Dedifferentiated amniotic fluid mesenchymal stem cell (primary cell): Measurements from ENCODE around the gene TTLL10.
"Not testable (repeated sequence)": the region's sequence is repeated elsewhere in the genome, so short reads cannot be mapped to it uniquely, and the experiment has no call there.

ENCODE experiments used
- DNase-seq: peaks from one replicate; pipeline ENCODE4 v3.0.0-alpha.2; 2016; ENCODE audit errors: extremely low spot score

TTLL10 gene

DNA sequence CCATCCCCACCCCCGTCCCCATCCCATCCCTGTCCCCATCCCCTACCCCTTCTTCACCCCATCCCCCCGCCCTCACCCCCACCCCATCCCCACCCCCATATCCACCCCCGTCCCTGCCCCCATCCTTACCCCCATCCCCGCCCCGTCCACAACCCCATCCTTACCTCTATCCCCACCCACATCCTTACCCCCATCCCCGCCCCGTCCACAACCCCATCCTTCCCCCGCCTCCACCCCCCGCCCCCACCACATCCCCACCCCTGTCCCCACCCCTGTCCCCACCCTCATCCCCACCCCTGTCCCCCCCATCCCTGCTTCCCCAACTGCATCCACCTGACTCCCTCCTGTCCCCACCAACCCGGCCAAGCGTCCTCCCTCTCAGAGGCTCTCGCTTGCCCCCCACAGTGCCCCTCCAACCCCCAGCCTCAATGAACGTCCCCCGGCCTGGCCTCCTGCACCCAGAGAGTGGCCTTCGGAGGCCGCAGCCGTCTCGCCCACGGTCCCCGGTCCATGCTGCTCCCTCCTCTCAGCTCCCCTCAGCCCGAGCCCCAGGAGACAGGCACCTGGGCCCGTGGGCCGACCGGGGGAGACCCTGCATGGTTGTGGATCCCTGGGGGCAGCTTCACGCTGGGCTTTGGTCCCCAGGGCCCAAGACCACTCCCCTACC, 32.3 kb upstream of the TTLL10 start:
- no peak for DNase-seq

DNA sequence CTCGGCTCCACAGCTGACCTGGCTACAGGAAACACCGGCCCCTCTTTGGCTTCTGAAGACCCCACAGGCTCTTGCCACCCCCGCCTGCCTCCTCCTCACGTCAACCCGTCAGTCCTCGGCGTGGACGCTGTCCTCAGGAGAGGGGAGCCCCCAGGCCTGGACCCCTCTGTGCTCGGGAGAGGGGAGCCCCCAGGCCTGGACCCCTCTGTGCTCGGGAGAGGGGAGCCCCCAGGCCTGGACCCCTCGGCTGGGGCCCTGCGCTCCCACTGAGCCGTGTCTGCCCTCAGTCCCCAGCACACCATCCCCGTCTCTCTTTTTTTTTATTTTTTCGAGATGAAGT, 31.8 kb upstream of the TTLL10 start:
- no peak for DNase-seq

GRCh38 chr1:1142352-1142751, 31.3 kb upstream of the TTLL10 start:
- not testable (repeated sequence) for DNase-seq

- no peak for DNase-seq
Measured at GRCh38 chr1:1142844-1143243, 30.8 kb upstream of the TTLL10 start.

DNA sequence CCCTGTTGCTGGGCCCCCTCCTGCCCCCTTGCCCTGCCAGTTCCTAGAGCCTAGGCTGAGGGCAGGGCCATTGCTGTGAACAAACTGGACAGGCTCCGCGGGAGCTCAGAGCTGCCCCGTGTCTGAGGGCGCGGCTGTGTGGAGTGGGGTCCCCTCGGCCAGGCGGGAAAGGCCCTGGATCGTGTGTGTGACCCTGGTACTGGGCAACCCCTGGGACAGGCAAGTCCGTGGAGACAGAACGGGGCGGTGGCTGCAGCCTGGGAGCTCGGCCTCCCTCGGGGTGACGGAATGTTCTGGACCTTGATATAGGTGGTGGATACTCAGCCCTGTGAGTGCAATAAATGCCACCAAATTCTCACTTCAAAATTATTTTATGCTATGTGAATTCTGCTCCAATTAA, 30.0 kb upstream of the TTLL10 start:
- DNase-seq, result no peak

DNA sequence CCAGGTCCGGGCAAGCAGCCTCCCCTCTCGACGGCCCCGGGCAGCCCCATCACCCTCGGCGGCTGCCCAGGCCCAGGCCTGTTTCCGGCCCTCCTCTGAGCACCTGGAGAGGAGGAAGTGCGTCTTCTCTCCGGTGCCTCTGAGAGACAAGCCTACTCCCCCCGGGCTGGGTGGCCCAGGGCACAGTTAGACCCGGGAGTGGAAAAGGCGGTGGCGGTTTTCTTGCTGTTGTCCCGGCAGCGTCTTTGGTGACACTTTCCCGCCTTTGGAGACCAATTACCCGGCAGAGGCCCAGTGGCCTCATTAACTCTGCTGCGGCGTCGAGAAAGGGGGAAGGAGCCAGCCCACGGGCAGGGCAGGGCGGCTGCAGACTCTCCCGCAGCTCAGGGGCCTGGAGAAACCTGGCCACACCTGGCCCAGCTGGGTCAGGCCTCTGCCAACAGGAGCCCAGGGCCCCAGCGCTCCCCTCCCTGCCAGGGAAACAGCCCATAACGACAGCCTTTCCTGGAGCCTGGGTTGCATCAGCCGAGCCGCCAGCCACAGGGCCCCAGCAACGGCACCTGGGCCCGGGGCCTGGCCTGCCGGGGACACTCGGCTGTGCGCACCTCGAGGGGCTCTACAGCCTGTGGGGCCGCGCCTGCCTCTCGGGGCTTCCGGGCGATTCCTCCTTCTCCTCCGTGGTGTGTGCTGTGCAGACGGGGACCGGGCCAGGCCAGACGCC, 29.4 kb upstream of the TTLL10 start:
- no peak for DNase-seq

DNA sequence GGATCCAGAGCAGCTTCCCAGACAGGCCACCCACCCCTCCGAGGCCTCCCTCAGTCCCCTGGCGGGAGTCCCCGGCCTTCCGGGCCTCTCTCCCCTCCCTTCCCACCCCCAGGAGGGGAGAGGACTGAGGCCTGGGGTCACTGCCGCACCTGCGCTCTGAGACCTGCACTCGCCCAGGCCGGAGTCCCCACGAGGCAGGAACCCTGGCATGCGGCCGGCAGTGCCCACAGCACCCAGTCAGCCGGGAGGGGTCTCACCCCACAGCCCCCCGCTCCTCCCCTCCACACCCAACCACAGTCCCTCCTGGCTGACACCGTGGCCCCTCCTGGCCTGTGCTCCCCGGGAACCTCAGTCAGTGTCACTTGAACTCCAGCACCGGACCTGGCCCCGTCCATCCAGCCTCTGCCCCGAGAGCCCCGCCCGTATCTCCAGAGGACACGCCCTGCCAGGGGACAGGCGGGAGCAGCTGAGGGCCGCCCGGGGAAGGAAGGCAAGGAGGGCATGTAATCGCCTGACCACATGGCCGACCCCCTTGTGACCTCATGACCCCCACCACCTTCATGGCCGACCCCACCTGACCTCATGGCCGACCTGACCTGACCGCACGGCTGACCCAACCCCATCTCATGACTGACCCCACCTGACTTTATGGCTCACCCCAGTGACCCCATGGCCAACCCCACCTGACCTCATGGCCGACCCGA, 28.7 kb upstream of the TTLL10 start:
- no peak for DNase-seq

GRCh38 chr1:1145547-1145914, 28.1 kb upstream of the TTLL10 start:
- no peak for DNase-seq

GRCh38 chr1:1146026-1146425, 27.7 kb upstream of the TTLL10 start:
- DNase-seq, result no peak

DNA sequence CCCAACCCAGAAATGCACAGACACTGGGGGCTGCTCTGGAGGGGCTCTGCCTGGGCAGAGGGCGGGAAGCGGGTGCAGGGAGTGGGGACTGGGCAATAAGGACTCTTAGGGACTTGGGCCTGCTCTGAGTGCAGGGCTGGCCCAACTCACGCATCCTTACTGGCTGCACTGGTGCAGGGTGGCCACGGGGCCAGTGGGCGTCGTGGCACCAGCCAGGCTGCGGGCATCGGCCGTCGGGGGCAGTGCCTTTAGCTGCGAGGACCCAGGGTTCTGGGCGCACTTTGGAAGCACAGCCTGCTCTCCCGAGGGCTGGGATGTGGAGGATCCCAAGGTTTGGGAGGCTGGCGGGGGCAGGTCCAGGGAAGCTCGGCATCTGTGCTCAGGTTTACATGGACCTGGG, 27.1 kb upstream of the TTLL10 start:
- no peak for DNase-seq

GRCh38 chr1:1148061-1148460, 25.6 kb upstream of the TTLL10 start:
- no peak for DNase-seq

DNA sequence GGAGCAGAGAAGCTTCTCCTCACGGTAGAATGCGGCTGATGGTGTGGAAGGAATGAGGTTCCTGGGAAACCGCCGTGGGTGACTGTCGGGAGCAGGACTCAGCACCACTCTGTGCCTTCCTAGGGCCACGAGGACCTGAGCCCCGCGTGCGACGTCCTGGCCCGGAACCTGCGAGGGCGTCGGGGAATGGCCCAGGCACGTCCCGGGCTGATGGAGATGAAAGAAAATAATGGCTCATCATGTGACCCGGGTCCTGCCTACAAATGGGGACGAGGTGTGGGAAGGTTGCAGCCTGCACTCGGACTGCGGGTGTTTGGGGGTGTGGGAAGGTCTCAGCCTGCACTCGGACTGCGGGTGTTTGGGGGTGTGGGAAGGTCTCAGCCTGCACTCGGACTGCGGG, 25.1 kb upstream of the TTLL10 start:
- DNase-seq, result no peak

DNA sequence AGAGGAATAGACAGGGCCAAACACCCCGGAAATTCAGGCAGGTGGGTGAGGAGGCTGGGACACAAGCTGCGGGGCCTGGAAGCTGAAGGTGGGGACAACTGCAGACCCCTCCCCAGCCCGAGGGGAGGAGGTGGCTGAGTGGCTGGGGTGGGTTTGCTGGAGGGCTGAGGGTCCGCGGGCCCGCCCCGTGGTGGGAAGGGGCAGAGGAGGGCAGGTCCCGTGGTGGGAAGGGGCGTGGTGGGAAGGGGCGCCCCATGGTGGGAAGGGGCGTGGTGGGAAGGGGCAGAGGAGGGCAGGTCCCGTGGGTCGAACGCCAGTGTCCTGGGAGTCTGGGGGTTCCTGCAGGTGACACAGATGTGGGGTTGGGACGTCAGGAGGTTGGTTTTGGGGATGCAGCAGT, 24.3 kb upstream of the TTLL10 start:
- DNase-seq, result no peak

- DNase-seq, result no peak
Measured at GRCh38 chr1:1150100-1150499, 23.6 kb upstream of the TTLL10 start.

- no peak for DNase-seq
Measured at GRCh38 chr1:1151306-1151705, 22.4 kb upstream of the TTLL10 start.

DNA sequence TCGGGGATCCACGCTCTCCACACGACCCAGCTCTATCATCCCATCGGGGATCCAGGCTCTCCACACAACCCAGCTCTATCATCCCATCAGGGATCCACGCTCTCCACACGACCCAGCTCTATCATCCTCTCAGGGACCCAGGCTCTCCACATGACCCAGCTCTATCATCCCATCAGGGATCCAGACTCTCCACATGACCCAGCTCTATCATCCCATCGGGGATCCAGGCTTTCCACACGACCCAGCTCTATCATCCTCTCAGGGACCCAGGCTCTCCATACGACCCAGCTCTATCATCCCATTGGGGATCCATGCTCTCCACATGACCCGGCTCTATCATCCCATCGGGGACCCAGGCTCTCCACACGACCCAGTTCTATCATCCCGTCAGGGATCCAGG, 21.2 kb upstream of the TTLL10 start:
- not testable (repeated sequence) for DNase-seq

GRCh38 chr1:1153215-1153614, 20.5 kb upstream of the TTLL10 start:
- DNase-seq, result not testable (repeated sequence)

DNA sequence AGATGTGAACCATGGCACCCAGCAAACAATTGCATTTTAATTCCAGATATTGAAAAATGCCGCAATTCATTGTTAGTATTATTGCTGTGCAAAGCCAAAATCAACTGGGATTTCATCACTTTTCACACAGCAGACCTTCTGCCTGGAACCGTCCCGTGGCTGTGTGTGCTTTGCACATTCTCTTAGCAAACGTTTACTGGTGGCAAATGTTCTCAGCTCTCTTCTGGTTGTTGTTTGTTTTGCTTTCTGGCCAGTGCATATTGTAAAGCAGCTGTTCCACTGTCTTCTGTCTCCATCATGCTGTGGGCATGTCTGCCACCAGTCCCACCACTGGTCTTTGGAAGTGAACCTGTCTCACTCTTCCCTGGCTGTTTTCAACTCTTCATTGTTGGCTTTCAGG, 19.8 kb upstream of the TTLL10 start:
- no peak for DNase-seq

DNA sequence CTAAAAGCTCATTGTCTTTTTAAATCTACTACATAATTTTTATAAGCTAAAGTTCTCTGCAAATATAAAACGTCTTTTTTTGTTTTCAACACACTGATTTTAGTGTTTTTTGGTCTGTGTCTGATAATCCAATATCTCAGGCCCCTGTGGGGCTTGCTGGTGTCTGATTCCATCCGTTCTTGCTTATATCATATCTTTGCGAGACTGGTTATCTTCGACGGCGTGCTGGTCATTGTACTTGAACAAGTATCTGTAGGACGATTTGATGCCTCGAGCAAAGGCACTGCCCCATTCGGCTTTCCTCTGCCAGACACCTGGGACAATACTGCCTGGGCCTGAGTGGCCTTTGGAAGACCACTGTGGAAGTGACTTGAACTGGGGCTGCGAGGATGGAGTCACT, 18.4 kb upstream of the TTLL10 start:
- no peak for DNase-seq

GRCh38 chr1:1156140-1157032, 17.3 kb upstream of the TTLL10 start:
- no peak for DNase-seq

- no peak for DNase-seq
Measured at GRCh38 chr1:1157033-1157365, 16.7 kb upstream of the TTLL10 start.

GRCh38 chr1:1157426-1157913, 16.2 kb upstream of the TTLL10 start:
- DNase-seq, result peak; percentile 17
